HepG2 (cell line): ENCODE data around the gene B4GALT5.

Source experiments
- CREM ChIP-seq, 2 experiments: sonication (generic) in 1 of 2; formaldehyde crosslinking in 1 of 2; IDR thresholded peaks; 2 replicates each; pipeline versions ENCODE4 v1.4.0 to v1.6.1; 2016 to 2020; ENCODE audit warnings: antibody characterized with exemption in 1 of 2, mild to moderate bottlenecking in 1 of 2, missing genetic modification reagents in 1 of 2
- FOXM1 ChIP-seq: sonication (generic); formaldehyde crosslinking; IDR thresholded peaks from 2 replicates; pipeline ENCODE4 v1.5.0; 2020; ENCODE audit warnings: missing genetic modification reagents
- MEIS1 ChIP-seq: sonication (generic); formaldehyde crosslinking; IDR thresholded peaks from 2 replicates; pipeline ENCODE4 v1.9.0; 2021; ENCODE audit warnings: mild to moderate bottlenecking, missing genetic modification reagents, moderate library complexity, borderline replicate concordance
- NFATC3 ChIP-seq: sonication (generic); formaldehyde crosslinking; IDR thresholded peaks from 2 replicates; pipeline ENCODE4 v1.5.1; 2020; ENCODE audit warnings: mild to moderate bottlenecking, missing genetic modification reagents
- RBAK ChIP-seq: sonication (generic); formaldehyde crosslinking; IDR thresholded peaks from 2 replicates; pipeline ENCODE4 v1.5.1; 2020; ENCODE audit warnings: mild to moderate bottlenecking, missing genetic modification reagents
- SP1 ChIP-seq, 2 experiments: fragments of 450-650 bp in 1 of 2; sonication (generic) in 1 of 2; formaldehyde crosslinking in 1 of 2; IDR thresholded peaks; 2 replicates each; pipeline versions ENCODE4 v1.4.0 to v1.6.1; 2016 to 2020; ENCODE audit warnings: missing genetic modification reagents in 1 of 2
- TEAD3 ChIP-seq: optimal IDR thresholded peaks from 2 replicates; pipeline ENCODE3; 2016; ENCODE audit warnings: borderline replicate concordance
- ZNF766 ChIP-seq: sonication (generic); formaldehyde crosslinking; IDR thresholded peaks from 2 replicates; pipeline ENCODE4 v1.5.0; 2020; ENCODE audit warnings: missing genetic modification reagents, borderline replicate concordance
- ZNF792 ChIP-seq: IDR thresholded peaks from 2 replicates; pipeline ENCODE4 v1.6.1; 2016
- TF ChIP-seq, protein P1 (sequence below): sonication (generic); formaldehyde crosslinking; IDR thresholded peaks from 2 replicates; pipeline ENCODE4 v1.5.0; 2020; ENCODE audit warnings: mild to moderate bottlenecking, missing genetic modification reagents, moderate library complexity
- TF ChIP-seq, protein P2 (sequence below): sonication (generic); formaldehyde crosslinking; IDR thresholded peaks from 2 replicates; pipeline ENCODE4 v1.9.0; 2021; ENCODE audit warnings: missing genetic modification reagents, mild to moderate bottlenecking, borderline replicate concordance
- TF ChIP-seq, protein P3 (sequence below): conservative IDR thresholded peaks from 2 replicates; pipeline ENCODE4 v1.6.1; 2018; ENCODE audit warnings: missing genetic modification reagents

DNA sequence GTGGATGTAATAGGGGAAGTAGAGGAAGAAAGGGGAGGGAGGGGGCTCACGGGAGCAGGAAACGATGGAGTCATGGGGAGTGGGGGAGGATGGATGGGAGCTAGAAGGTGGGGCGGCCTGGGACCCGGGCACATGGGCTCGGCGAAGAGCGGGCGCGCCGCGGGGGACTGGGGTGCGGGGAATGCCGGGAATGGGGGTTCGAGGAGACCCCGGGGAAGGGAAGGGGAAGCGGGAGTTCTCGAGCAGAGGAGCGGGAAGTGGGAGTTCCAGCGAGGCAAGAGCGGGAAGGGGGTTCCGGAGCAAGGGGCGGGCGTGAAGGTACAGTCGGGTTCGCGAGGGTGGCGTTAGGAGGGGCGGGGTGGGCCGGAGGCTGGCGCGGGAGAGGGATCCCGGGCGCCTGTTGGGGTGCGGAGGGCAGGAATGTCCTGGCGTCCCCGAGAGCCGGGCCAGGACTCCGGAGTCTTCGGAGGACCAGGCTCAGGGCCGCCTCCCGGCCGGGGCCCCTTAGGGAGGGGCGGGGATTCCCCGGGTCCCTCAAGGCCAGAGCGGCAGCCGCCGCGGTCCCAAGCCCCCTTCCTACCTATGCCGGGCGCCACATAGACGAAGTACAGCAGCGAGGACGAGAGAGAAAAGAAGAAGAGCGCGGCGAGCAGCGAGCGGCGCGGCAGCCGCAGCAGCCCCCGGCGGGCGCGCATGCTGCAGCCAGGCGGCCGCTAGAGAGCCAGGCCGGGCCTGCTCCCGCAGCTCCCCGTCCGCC lies 504 bp downstream of the B4GALT5 start:
- TF ChIP-seq TEAD3 (no peak), CREM (IDR thresholded peaks at IDR 0.05) (no peak), CREM (CRISPR knock-in tag; IDR thresholded peaks at IDR 0.05) (no peak), FOXM1 (CRISPR knock-in tag) (no peak), ZNF766 (CRISPR knock-in tag) (no peak), NFATC3 (no peak), RBAK (CRISPR knock-in tag) (no peak), SP1 (IDR thresholded peaks at IDR 0.05) (no peak), SP1 (CRISPR knock-in tag; IDR thresholded peaks at IDR 0.05) (no peak), ZNF792 (CRISPR knock-in tag) (peak; percentile 17; the same call in 1 of the 2 replicates), MEIS1 (CRISPR knock-in tag) (no peak; the same call in 1 of the 2 replicates)
- TF ChIP-seq, protein P1, sequence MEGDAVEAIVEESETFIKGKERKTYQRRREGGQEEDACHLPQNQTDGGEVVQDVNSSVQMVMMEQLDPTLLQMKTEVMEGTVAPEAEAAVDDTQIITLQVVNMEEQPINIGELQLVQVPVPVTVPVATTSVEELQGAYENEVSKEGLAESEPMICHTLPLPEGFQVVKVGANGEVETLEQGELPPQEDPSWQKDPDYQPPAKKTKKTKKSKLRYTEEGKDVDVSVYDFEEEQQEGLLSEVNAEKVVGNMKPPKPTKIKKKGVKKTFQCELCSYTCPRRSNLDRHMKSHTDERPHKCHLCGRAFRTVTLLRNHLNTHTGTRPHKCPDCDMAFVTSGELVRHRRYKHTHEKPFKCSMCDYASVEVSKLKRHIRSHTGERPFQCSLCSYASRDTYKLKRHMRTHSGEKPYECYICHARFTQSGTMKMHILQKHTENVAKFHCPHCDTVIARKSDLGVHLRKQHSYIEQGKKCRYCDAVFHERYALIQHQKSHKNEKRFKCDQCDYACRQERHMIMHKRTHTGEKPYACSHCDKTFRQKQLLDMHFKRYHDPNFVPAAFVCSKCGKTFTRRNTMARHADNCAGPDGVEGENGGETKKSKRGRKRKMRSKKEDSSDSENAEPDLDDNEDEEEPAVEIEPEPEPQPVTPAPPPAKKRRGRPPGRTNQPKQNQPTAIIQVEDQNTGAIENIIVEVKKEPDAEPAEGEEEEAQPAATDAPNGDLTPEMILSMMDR (CRISPR knock-in tag): no peak
- TF ChIP-seq, protein P2, sequence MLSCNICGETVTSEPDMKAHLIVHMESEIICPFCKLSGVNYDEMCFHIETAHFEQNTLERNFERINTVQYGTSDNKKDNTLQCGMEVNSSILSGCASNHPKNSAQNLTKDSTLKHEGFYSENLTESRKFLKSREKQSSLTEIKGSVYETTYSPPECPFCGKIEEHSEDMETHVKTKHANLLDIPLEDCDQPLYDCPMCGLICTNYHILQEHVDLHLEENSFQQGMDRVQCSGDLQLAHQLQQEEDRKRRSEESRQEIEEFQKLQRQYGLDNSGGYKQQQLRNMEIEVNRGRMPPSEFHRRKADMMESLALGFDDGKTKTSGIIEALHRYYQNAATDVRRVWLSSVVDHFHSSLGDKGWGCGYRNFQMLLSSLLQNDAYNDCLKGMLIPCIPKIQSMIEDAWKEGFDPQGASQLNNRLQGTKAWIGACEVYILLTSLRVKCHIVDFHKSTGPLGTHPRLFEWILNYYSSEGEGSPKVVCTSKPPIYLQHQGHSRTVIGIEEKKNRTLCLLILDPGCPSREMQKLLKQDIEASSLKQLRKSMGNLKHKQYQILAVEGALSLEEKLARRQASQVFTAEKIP: no peak
- TF ChIP-seq, protein P3, sequence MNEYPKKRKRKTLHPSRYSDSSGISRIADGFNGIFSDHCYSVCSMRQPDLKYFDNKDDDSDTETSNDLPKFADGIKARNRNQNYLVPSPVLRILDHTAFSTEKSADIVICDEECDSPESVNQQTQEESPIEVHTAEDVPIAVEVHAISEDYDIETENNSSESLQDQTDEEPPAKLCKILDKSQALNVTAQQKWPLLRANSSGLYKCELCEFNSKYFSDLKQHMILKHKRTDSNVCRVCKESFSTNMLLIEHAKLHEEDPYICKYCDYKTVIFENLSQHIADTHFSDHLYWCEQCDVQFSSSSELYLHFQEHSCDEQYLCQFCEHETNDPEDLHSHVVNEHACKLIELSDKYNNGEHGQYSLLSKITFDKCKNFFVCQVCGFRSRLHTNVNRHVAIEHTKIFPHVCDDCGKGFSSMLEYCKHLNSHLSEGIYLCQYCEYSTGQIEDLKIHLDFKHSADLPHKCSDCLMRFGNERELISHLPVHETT (CRISPR knock-in tag): no peak
